H1 (cell line): ENCODE results near the gene C12orf75. TPM values are rescaled to one million over a fixed set of nuclear protein-coding genes. Genes with fewer than 3 reads are reported as not detected.

ENCODE experiments used
- CTCF ChIA-PET: fragments of 300-600 bp; sonication (Branson Sonifier 250); formaldehyde crosslinking; loops from one replicate; lab custom pipeline; 2021; ENCODE audit not compliant: partially characterized antibody; lab: Charles Lee
- POLR2A ChIA-PET: fragments of 300-600 bp; sonication (Branson Sonifier 250); formaldehyde crosslinking; loops from one replicate; lab custom pipeline; 2021; ENCODE audit warnings: inconsistent platforms; ENCODE audit not compliant: partially characterized antibody; lab: Charles Lee
- DNase-seq, 2 experiments: peaks; one replicate each; pipeline versions ENCODE4 v3.0.0 to v3.0.0-alpha.2; 2010 to 2022; ENCODE audit warnings: low spot score in 2 of 2, low read depth in 1 of 2, mixed read lengths in 1 of 2
- FAIRE-seq: peaks from 2 replicates; lab custom pipeline; 2011; peaks lifted over from hg19 to GRCh38; lab: Jason Lieb, UNC
- H2AFZ ChIP-seq: 2 replicates; pipeline ENCODE4 v1.8.1; 2012; ENCODE audit warnings: low read length, inconsistent platforms
- H2AK5ac ChIP-seq: 2 replicates; pipeline ENCODE4 v1.6.1; 2013; ENCODE audit warnings: low read depth, low read length
- H2BK120ac ChIP-seq: replicated peaks from 2 replicates; pipeline ENCODE3; 2013; ENCODE audit warnings: low read depth, low read length, inconsistent platforms
- H2BK12ac ChIP-seq: 2 replicates; pipeline ENCODE4 v1.6.1; 2013; ENCODE audit warnings: low read depth, low read length
- H2BK15ac ChIP-seq: 2 replicates; pipeline ENCODE4 v1.6.1; 2013; ENCODE audit warnings: low read length
- H2BK20ac ChIP-seq: 2 replicates; pipeline ENCODE4 v1.6.1; 2013; ENCODE audit warnings: low read length
- H2BK5ac ChIP-seq: 2 replicates; pipeline ENCODE4 v1.6.1; 2013; ENCODE audit warnings: low read depth, low read length
- H3K14ac ChIP-seq: 2 replicates; pipeline ENCODE4 v1.6.1; 2013; ENCODE audit warnings: inconsistent platforms; ENCODE audit not compliant: insufficient read length
- H3K18ac ChIP-seq: 2 replicates; pipeline ENCODE4 v1.6.1; 2013; ENCODE audit warnings: low read length; ENCODE audit errors: extremely low read depth
- H3K23ac ChIP-seq: 2 replicates; pipeline ENCODE4 v1.6.1; 2013; ENCODE audit warnings: inconsistent platforms; ENCODE audit not compliant: insufficient read length
- H3K23me2 ChIP-seq: 2 replicates; pipeline ENCODE4 v1.6.1; 2013; ENCODE audit warnings: low read depth, low read length
- H3K27ac ChIP-seq: 2 replicates; pipeline ENCODE4 v1.6.1; 2011; ENCODE audit warnings: low read depth, low read length, inconsistent platforms
- H3K27me3 ChIP-seq, 4 experiments: replicated peaks in 1 of 4; 1 replicate in 1 of 4; 2 replicates in 3 of 4; pipeline versions ENCODE4 v1.6.1 to v1.8.1; 2011 to 2013; ENCODE audit warnings: low read length in 3 of 4, mild to moderate bottlenecking in 3 of 4, inconsistent platforms in 2 of 4, mixed read lengths in 2 of 4, moderate library complexity in 1 of 4; ENCODE audit not compliant: control insufficient read depth in 3 of 4, insufficient read depth in 3 of 4; ENCODE audit errors: extremely low read depth in 1 of 4
- H3K36me3 ChIP-seq, 4 experiments: 2 replicates each; pipeline versions ENCODE4 v1.6.1 to v1.8.1; 2011 to 2013; ENCODE audit warnings: mild to moderate bottlenecking in 4 of 4, low read length in 3 of 4, moderate library complexity in 2 of 4, control low read depth in 1 of 4, inconsistent platforms in 1 of 4; ENCODE audit not compliant: insufficient read depth in 4 of 4, control insufficient read depth in 2 of 4
- H3K4ac ChIP-seq: replicated peaks from 2 replicates; pipeline ENCODE3; 2013; ENCODE audit warnings: low read length, low read depth, mixed read lengths, inconsistent platforms; ENCODE audit not compliant: insufficient read length
- H3K4me1 ChIP-seq, 4 experiments: replicated peaks in 1 of 4; 1 replicate in 1 of 4; 2 replicates in 3 of 4; pipeline versions ENCODE4 v1.6.1 to v1.8.1; 2011 to 2013; ENCODE audit warnings: low read length in 3 of 4, inconsistent platforms in 2 of 4, mixed read lengths in 1 of 4; ENCODE audit not compliant: insufficient read depth in 4 of 4, control insufficient read depth in 3 of 4
- H3K4me2 ChIP-seq, 2 experiments: 2 replicates each; pipeline versions ENCODE4 v1.6.1 to v1.8.1; 2011 to 2013; ENCODE audit warnings: low read depth in 2 of 2, low read length in 2 of 2, control low read depth in 1 of 2, inconsistent platforms in 1 of 2, mild to moderate bottlenecking in 1 of 2; ENCODE audit not compliant: insufficient read depth in 1 of 2
- H3K4me3 ChIP-seq, 4 experiments: fragments of 200-600, 300-600 bp in 1 of 4; sonication (generic), shearing (Covaris generic), sonication (Bioruptor Twin) in 1 of 4; 2 replicates each; pipeline versions ENCODE4 v1.5.1 to v1.8.1; 2011 to 2016; ENCODE audit warnings: low read length in 4 of 4, low read depth in 3 of 4, control low read depth in 2 of 4, inconsistent platforms in 2 of 4, mild to moderate bottlenecking in 2 of 4, mixed read lengths in 1 of 4, moderate library complexity in 1 of 4; ENCODE audit not compliant: insufficient read depth in 2 of 4; ENCODE audit errors: extremely low read depth in 1 of 4
- H3K56ac ChIP-seq: replicated peaks from 2 replicates; pipeline ENCODE3; 2013; ENCODE audit warnings: low read depth, mild to moderate bottlenecking, mixed read lengths, low read length, inconsistent platforms; ENCODE audit not compliant: insufficient read length
- H3K79me1 ChIP-seq: 2 replicates; pipeline ENCODE4 v1.6.1; 2013; ENCODE audit warnings: low read depth, low read length, control low read depth
- H3K79me2 ChIP-seq, 2 experiments: 2 replicates each; pipeline versions ENCODE4 v1.6.1 to v1.8.1; 2012 to 2013; ENCODE audit warnings: low read length in 2 of 2, mild to moderate bottlenecking in 2 of 2, inconsistent platforms in 1 of 2; ENCODE audit not compliant: insufficient read depth in 2 of 2, control insufficient read depth in 1 of 2
- H3K9ac ChIP-seq, 4 experiments: replicated peaks in 1 of 4; 1 replicate in 1 of 4; 2 replicates in 3 of 4; pipeline versions ENCODE4 v1.6.1 to v1.8.1; 2011 to 2013; ENCODE audit warnings: low read depth in 3 of 4, low read length in 3 of 4, control low read depth in 2 of 4, mild to moderate bottlenecking in 2 of 4, moderate library complexity in 2 of 4, inconsistent platforms in 1 of 4; ENCODE audit errors: extremely low read depth in 1 of 4
- H3K9me3 ChIP-seq, 2 experiments: 2 replicates each; pipeline versions ENCODE4 v1.6.1 to v1.8.1; 2012 to 2013; ENCODE audit warnings: mild to moderate bottlenecking in 2 of 2, moderate library complexity in 2 of 2, control low read depth in 1 of 2, inconsistent platforms in 1 of 2, low read depth in 1 of 2, low read length in 1 of 2, mixed read lengths in 1 of 2; ENCODE audit not compliant: insufficient read depth in 2 of 2
- H4K20me1 ChIP-seq, 2 experiments: replicated peaks in 1 of 2; 2 replicates each; pipeline versions ENCODE3 to v1.8.1; 2011 to 2013; ENCODE audit warnings: inconsistent platforms in 2 of 2, low read length in 2 of 2, mild to moderate bottlenecking in 1 of 2; ENCODE audit not compliant: insufficient read depth in 2 of 2, control insufficient read depth in 1 of 2
- H4K5ac ChIP-seq: 2 replicates; pipeline ENCODE4 v1.6.1; 2013; ENCODE audit warnings: low read length, low read depth, mixed read lengths, inconsistent platforms; ENCODE audit not compliant: insufficient read length
- H4K8ac ChIP-seq: 2 replicates; pipeline ENCODE4 v1.8.0; 2013; ENCODE audit warnings: mild to moderate bottlenecking, moderate library complexity, low read length, inconsistent platforms; ENCODE audit not compliant: insufficient read depth; ENCODE audit errors: extremely low read depth
- H4K91ac ChIP-seq: replicated peaks from 2 replicates; pipeline ENCODE3; 2013; ENCODE audit warnings: low read length, mixed read lengths, inconsistent platforms; ENCODE audit not compliant: insufficient read length
- BRCA1 ChIP-seq: IDR thresholded peaks from 2 replicates; pipeline ENCODE4 v1.6.1; 2012; ENCODE audit warnings: low read depth, low read length, improper control_type of control experiment
- CBX5 ChIP-seq: fragments of 300-800, 300-1000 bp; sonication (generic); IDR thresholded peaks from 2 replicates; pipeline ENCODE4 v1.7.1; 2016; ENCODE audit warnings: antibody characterized with exemption, low read length, low read depth
- CEBPB ChIP-seq: IDR thresholded peaks from 2 replicates; pipeline ENCODE4 v1.6.1; 2012; ENCODE audit warnings: low read depth, low read length
- KDM4A ChIP-seq: IDR thresholded peaks from one replicate; pipeline ENCODE4 v1.7.1; 2012; ENCODE audit warnings: low read depth, mild to moderate bottlenecking, moderate library complexity, low read length, inconsistent platforms; ENCODE audit not compliant: severe bottlenecking
- KDM5A ChIP-seq: fragments of 200-600 bp; IDR thresholded peaks from 2 replicates; pipeline ENCODE4 v1.7.1; 2012; ENCODE audit warnings: mild to moderate bottlenecking, low read length, inconsistent platforms, mixed read lengths
- NRF1 ChIP-seq: IDR thresholded peaks from 2 replicates; pipeline ENCODE4 v1.6.1; 2011; ENCODE audit warnings: mild to moderate bottlenecking, low read depth, low read length, improper control_type of control experiment
- POLR2A ChIP-seq, 2 experiments: IDR thresholded peaks; 1 replicate in 1 of 2; 2 replicates in 1 of 2; pipeline ENCODE4 v1.6.1; 2011; ENCODE audit warnings: low read depth in 2 of 2, low read length in 2 of 2, mild to moderate bottlenecking in 2 of 2; ENCODE audit errors: control extremely low read depth in 1 of 2
- RAD21 ChIP-seq, 2 experiments: IDR thresholded peaks in 1 of 2; conservative IDR thresholded peaks in 1 of 2; 2 replicates each; pipeline ENCODE4 v1.6.1; 2011; ENCODE audit warnings: low read depth in 2 of 2, low read length in 2 of 2, improper control_type of control experiment in 1 of 2, inconsistent platforms in 1 of 2, mild to moderate bottlenecking in 1 of 2, moderate library complexity in 1 of 2
- SIX5 ChIP-seq: IDR thresholded peaks from 2 replicates; pipeline ENCODE4 v1.6.1; 2011; ENCODE audit warnings: mild to moderate bottlenecking, low read depth, low read length
- SRF ChIP-seq: IDR thresholded peaks from 2 replicates; pipeline ENCODE4 v1.6.1; 2011; ENCODE audit warnings: mild to moderate bottlenecking, low read depth, low read length, moderate library complexity
- TEAD4 ChIP-seq: IDR thresholded peaks from 2 replicates; pipeline ENCODE4 v1.6.1; 2012; ENCODE audit warnings: low read depth, low read length, inconsistent platforms, mixed read lengths
- YY1 ChIP-seq: IDR thresholded peaks from 2 replicates; pipeline ENCODE4 v1.6.1; 2011; ENCODE audit warnings: low read depth, mild to moderate bottlenecking, low read length
- WGBS, 2 experiments: shearing (Covaris generic) in 1 of 2; methylation state at CpG; one replicate each; pipeline versions ENCODE4 v1.1.6 to v1.1.7; 2013 to 2015; ENCODE audit warnings: low lambda C conversion rate in 2 of 2, mixed read lengths in 2 of 2, inconsistent platforms in 1 of 2, low coverage in 1 of 2, missing lambda C conversion rate in 1 of 2; ENCODE audit not compliant: insufficient replicate concordance in 2 of 2, insufficient coverage in 1 of 2, insufficient read length in 1 of 2; ENCODE audit errors: extremely low coverage in 1 of 2, missing lambda C conversion rate in 1 of 2; 5-methylcytosine and 5-hydroxymethylcytosine counted together
- polyA plus RNA-seq, 7 experiments: library from polyadenylated mRNA; depleted of rRNA in 3 of 7; stranded (reverse) in 5 of 7; unstranded in 2 of 7; fragments of >200 nt in 5 of 7; fragments of 200-250 nt in 2 of 7; gene quantifications; 1 replicate in 5 of 7; 2 replicates in 1 of 7; 4 replicates in 1 of 7; pipeline versions ENCODE4 v1.2.1 to v1.2.3, GENCODE V29; 2011 to 2013; ENCODE audit warnings: missing spikeins in 2 of 7, mixed read lengths in 2 of 7
- total RNA-seq: library from RNA; stranded (reverse); fragmentation: NEBNext Ultra II Directional; extraction: Animal tissue kit (Norgen Biotek cat#: 25700); gene quantifications from 2 replicates; pipeline ENCODE4 v1.2.1, GENCODE V29; 2021

C12orf75 gene
- total and polyA plus RNA-seq, 2 of the 8 experiments (the other 6 are each of a cell fraction or from before 2014, with no cell fraction given), result 26.4 to 41.2 TPM

DNA sequence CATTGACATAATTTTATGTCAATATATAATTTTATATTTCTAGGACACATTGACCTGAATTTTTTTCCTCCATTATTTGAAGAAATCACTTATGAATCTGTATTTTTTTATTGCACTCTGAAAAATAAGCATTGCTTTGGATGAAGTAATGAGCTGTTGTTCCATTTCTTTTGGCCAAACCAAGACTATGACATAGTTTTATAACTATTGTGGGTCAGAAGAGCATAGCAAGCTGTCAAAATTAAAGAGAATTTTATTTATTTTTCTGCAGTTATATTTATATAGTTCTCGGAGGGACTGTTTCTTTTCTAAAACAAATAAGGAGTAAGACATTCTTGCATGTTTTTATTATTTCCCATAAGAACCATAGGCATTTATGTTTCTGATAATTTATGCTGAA, 8.5 kb downstream of the C12orf75 start:
- 0 out of 2 replicates have a peak, but pooled peaks cover 4% of the 10 kb centered on the region for H3K79me1 ChIP-seq

More for the DNA sequence above, 8.5 kb downstream of the C12orf75 start:
- no peak overlapping the region for H3K4ac ChIP-seq
- no peak overlapping the region for H2BK20ac ChIP-seq
- POLR2A ChIA-PET, result no interaction called here
- WGBS, 2 experiments, result 86% methylated on average over 1 of the region's 1 CpG; no CpG with 5 or more reads in 1 of the 2 experiments
- no peak overlapping the region for H2BK15ac ChIP-seq
- no peaks in the 10 kb centered on the region for H3K27me3 ChIP-seq
- CTCF ChIA-PET, result no interaction called here
- no peak overlapping the region for H4K8ac ChIP-seq
- H2BK5ac ChIP-seq, result no peak overlapping the region
- no peak overlapping the region for H4K5ac ChIP-seq
- FAIRE-seq (no peak), DNase-seq (no peak)
- no peak overlapping the region for H3K9ac ChIP-seq
- H2AFZ ChIP-seq, result no peak overlapping the region
- H3K79me2 ChIP-seq, result no peaks in the 10 kb centered on the region
- no peak overlapping the region for H3K56ac ChIP-seq
- no peak overlapping the region for H2BK12ac ChIP-seq
- H3K4me2 ChIP-seq, result no peak overlapping the region
- no peak overlapping the region for H3K23ac ChIP-seq
- TF ChIP-seq POLR2A (IDR thresholded peaks at IDR 0.05; ENCODE audit: control extremely low read depth in 1 of 2, low read depth in 2 of 2, low read length in 2 of 2) (no peak), CBX5 (no peak), CEBPB (no peak), SIX5 (no peak), BRCA1 (no peak), NRF1 (no peak), YY1 (no peak), RAD21 (IDR thresholded peaks at IDR 0.05 in 1 of 2, conservative IDR thresholded peaks at IDR 0.05 in 1 of 2; ENCODE audit: low read depth in 2 of 2, low read length in 2 of 2) (no peak), SRF (no peak), KDM4A (no peak), TEAD4 (no peak), KDM5A (no peak)
- TF ChIP-seq, all 59 proteins: peak for 0
- Histone ChIP-seq H3K9me3 (peaks cover 15% of the 10 kb centered on the region in 2 experiments), H3K4me1 (peaks cover 0 to 7% (median under 1%) of the 10 kb centered on the region in 4 experiments; a peak in 3 of 7 replicates), H3K36me3 (peaks cover 0 to 7% (median 0%) of the 10 kb centered on the region in 4 experiments; a peak in 1 of 8 replicates), H3K27ac (no peak overlapping the region), H2BK120ac (no peak overlapping the region), H3K4me3 (no peak overlapping the region), H3K14ac (no peak overlapping the region), H4K20me1 (no peaks in the 10 kb centered on the region), H3K18ac (no peak overlapping the region), H2AK5ac (no peak overlapping the region), H4K91ac (no peak overlapping the region), H3K23me2 (no peaks in the 10 kb centered on the region)
